DND-41 (cell line): ENCODE measurements around the gene CHST12.

Experiments
- ATAC-seq: fragments of 200-7000 bp; cut with Tn5 transposase; 3 replicates; pipeline ENCODE4 v1.9.1; 2021; ENCODE audit warnings: low read depth; ENCODE audit not compliant: insufficient read depth
- DNase-seq: peaks from one replicate; pipeline ENCODE4 v3.0.0-alpha.2; 2020
- H2AFZ ChIP-seq: 2 replicates; pipeline ENCODE4 v1.6.0; 2012; ENCODE audit warnings: low read depth, low read length
- H3K27ac ChIP-seq: 2 replicates; pipeline ENCODE4 v1.5.1; 2012; ENCODE audit warnings: low read length, inconsistent platforms
- H3K27me3 ChIP-seq: fragments of 200-600 bp; sonication (generic); 2 replicates; pipeline ENCODE4 v1.6.0; 2012; ENCODE audit warnings: low read length, mild to moderate bottlenecking, inconsistent platforms; ENCODE audit not compliant: insufficient read depth, poor library complexity
- H3K36me3 ChIP-seq: 2 replicates; pipeline ENCODE4 v1.5.1; 2012; ENCODE audit warnings: low read length, inconsistent platforms; ENCODE audit not compliant: insufficient read depth
- H3K4me1 ChIP-seq: 2 replicates; pipeline ENCODE4 v1.5.1; 2012; ENCODE audit warnings: mild to moderate bottlenecking, low read length; ENCODE audit not compliant: insufficient read depth
- H3K4me2 ChIP-seq: 2 replicates; pipeline ENCODE4 v1.6.0; 2012; ENCODE audit warnings: mild to moderate bottlenecking, moderate library complexity, low read length, inconsistent platforms; ENCODE audit not compliant: insufficient read depth
- H3K4me3 ChIP-seq, 2 experiments: fragments of 200-600 bp in 1 of 2; shearing (Covaris generic) in 1 of 2; 2 replicates each; pipeline ENCODE4 v1.5.1; 2012 to 2016; ENCODE audit warnings: inconsistent platforms in 2 of 2, low read length in 2 of 2, mild to moderate bottlenecking in 2 of 2, low read depth in 1 of 2, moderate library complexity in 1 of 2
- H3K79me2 ChIP-seq: 2 replicates; pipeline ENCODE4 v1.6.0; 2012; ENCODE audit warnings: low read length, inconsistent platforms; ENCODE audit not compliant: insufficient read depth
- H3K9ac ChIP-seq: 2 replicates; pipeline ENCODE4 v1.6.0; 2012; ENCODE audit warnings: low read depth, mild to moderate bottlenecking, inconsistent platforms, low read length, moderate library complexity
- H3K9me3 ChIP-seq: 2 replicates; pipeline ENCODE4 v1.5.1; 2012; ENCODE audit warnings: low read length, moderate library complexity, mild to moderate bottlenecking, inconsistent platforms; ENCODE audit not compliant: insufficient read depth, severe bottlenecking
- H4K20me1 ChIP-seq: 2 replicates; pipeline ENCODE4 v1.6.0; 2012; ENCODE audit warnings: low read length; ENCODE audit not compliant: insufficient read depth
- EZH2 ChIP-seq: IDR thresholded peaks from 3 replicates; pipeline ENCODE4 v1.6.1; 2012; ENCODE audit warnings: borderline replicate concordance, low read depth, mild to moderate bottlenecking, moderate library complexity, low read length, inconsistent platforms; ENCODE audit not compliant: severe bottlenecking
- TF ChIP-seq, protein P1 (sequence below): IDR thresholded peaks from 2 replicates; pipeline ENCODE4 v1.5.1; 2012; ENCODE audit warnings: borderline replicate concordance, low read length, moderate library complexity, mild to moderate bottlenecking; ENCODE audit not compliant: poor library complexity, severe bottlenecking; ENCODE audit errors: extremely low read depth

The CHST12 gene

GRCh38 chr7:2425749-2426148 lies 22.3 kb downstream of the CHST12 start:
- 0 out of 2 replicates have a peak, but pooled peaks cover 1% of the 10 kb centered on the region for H3K36me3 ChIP-seq
- no peak for DNase-seq

DNA sequence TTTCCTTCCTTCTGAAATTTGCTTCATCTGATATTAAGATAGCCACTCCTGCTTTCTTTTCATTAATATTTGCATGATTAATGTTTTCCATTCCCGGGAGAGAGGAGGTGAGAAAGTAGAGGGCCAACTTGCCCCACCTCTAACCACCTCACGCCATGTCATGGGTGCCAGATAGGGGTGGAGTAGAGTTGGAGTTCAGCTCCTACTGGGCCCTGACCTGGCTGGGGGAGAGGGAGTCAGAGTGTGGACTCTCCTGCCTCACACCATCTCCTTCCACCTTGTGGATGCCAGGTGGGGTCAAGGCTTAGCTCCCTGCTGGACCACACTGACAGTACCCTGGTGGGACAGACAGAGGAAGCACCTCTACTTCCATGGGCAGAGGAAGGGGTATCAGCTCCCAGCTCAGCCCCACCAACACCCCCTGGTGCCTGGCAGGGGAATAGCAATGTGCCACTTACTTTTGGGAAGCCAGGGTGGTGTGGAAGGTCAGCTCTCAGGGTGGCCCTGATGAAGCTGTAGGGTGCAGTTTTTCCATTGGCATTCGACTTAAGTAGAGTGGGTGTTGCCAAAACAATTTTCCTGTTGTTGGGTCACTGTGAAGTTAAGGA lies 28.0 kb downstream of the CHST12 start:
- TF ChIP-seq, protein P1, sequence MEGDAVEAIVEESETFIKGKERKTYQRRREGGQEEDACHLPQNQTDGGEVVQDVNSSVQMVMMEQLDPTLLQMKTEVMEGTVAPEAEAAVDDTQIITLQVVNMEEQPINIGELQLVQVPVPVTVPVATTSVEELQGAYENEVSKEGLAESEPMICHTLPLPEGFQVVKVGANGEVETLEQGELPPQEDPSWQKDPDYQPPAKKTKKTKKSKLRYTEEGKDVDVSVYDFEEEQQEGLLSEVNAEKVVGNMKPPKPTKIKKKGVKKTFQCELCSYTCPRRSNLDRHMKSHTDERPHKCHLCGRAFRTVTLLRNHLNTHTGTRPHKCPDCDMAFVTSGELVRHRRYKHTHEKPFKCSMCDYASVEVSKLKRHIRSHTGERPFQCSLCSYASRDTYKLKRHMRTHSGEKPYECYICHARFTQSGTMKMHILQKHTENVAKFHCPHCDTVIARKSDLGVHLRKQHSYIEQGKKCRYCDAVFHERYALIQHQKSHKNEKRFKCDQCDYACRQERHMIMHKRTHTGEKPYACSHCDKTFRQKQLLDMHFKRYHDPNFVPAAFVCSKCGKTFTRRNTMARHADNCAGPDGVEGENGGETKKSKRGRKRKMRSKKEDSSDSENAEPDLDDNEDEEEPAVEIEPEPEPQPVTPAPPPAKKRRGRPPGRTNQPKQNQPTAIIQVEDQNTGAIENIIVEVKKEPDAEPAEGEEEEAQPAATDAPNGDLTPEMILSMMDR: peak; percentile 75
- TF ChIP-seq EZH2: no peak
- H4K20me1 ChIP-seq: peaks cover 7% of the 10 kb centered on the region; the same call in 1 of the 2 replicates
- peaks cover 32% of the 10 kb centered on the region for H3K36me3 ChIP-seq
- H3K4me1 ChIP-seq: no peaks in the 10 kb centered on the region
- H3K9ac ChIP-seq: no peak overlapping the region
- H3K27me3 ChIP-seq: no peaks in the 10 kb centered on the region
- peaks cover 4% of the 10 kb centered on the region for H3K9me3 ChIP-seq
- DNase-seq (peak; percentile 33), ATAC-seq (peak; percentile 56)
- H3K4me3 ChIP-seq: no peak overlapping the region
- H2AFZ ChIP-seq: no peak overlapping the region
- H3K27ac ChIP-seq: no peak overlapping the region
- no peak overlapping the region for H3K4me2 ChIP-seq
- peaks cover 3% of the 10 kb centered on the region; the same call in 1 of the 2 replicates for H3K79me2 ChIP-seq

More at GRCh38 chr7:2425749-2426148, 22.3 kb downstream of the CHST12 start:
- no peak overlapping the region for H3K4me3 ChIP-seq
- H3K79me2 ChIP-seq: peaks cover 7% of the 10 kb centered on the region; the same call in 1 of the 2 replicates
- H3K9me3 ChIP-seq: peaks cover 1% of the 10 kb centered on the region
- H2AFZ ChIP-seq: no peak overlapping the region
- H3K4me1 ChIP-seq: no peaks in the 10 kb centered on the region
- TF ChIP-seq, protein P1: no peak
- no peak for TF ChIP-seq EZH2
- ATAC-seq: no peak
- no peak overlapping the region for H3K4me2 ChIP-seq
- H3K9ac ChIP-seq: no peak overlapping the region
- no peaks in the 10 kb centered on the region for H3K27me3 ChIP-seq
- no peak overlapping the region for H3K27ac ChIP-seq
- H4K20me1 ChIP-seq: peaks cover 4% of the 10 kb centered on the region

GRCh38 chr7:2432910-2433712 lies 29.7 kb downstream of the CHST12 start:
- Histone ChIP-seq H4K20me1 (peaks cover 13% of the 10 kb centered on the region; the same call in 1 of the 2 replicates), H3K27me3 (no peaks in the 10 kb centered on the region), H3K79me2 (peaks cover 3% of the 10 kb centered on the region; the same call in 1 of the 2 replicates), H3K9me3 (peaks cover 4% of the 10 kb centered on the region), H3K4me1 (no peaks in the 10 kb centered on the region), H3K27ac (no peak overlapping the region), H2AFZ (no peak overlapping the region), H3K9ac (no peak overlapping the region), H3K4me3 (no peak overlapping the region), H3K4me2 (no peak overlapping the region), H3K36me3 (peaks cover 37% of the 10 kb centered on the region)
- DNase-seq: no peak
- ATAC-seq: no peak
- TF ChIP-seq, protein P1: no peak
